Mesendoderm (in vitro differentiated cells): ENCODE results near the gene DSG2.
"Not testable (repeated sequence)": the region's sequence is repeated elsewhere in the genome, so short reads cannot be mapped to it uniquely, and the experiment has no call there.

Experiments
- DNase-seq: peaks from one replicate; pipeline ENCODE4 v3.0.0; 2013
- H2AK5ac ChIP-seq: 2 replicates; pipeline ENCODE4 v1.6.1; 2013; ENCODE audit warnings: low read length, inconsistent platforms
- H2BK120ac ChIP-seq: 2 replicates; pipeline ENCODE4 v1.6.1; 2013; ENCODE audit warnings: low read depth, mild to moderate bottlenecking, low read length, moderate library complexity, mixed read lengths
- H2BK15ac ChIP-seq: replicated peaks from 2 replicates; pipeline ENCODE4 v1.6.1; 2013; ENCODE audit warnings: low read depth, mild to moderate bottlenecking, moderate library complexity
- H2BK5ac ChIP-seq: 2 replicates; pipeline ENCODE4 v1.6.1; 2013; ENCODE audit warnings: low read length, inconsistent platforms
- H3K18ac ChIP-seq: 2 replicates; pipeline ENCODE4 v1.6.1; 2013; ENCODE audit warnings: mild to moderate bottlenecking, low read length, mixed read lengths
- H3K23ac ChIP-seq: one replicate; pipeline ENCODE4 v1.6.1; 2013; ENCODE audit warnings: low read length
- H3K27ac ChIP-seq: 2 replicates; pipeline ENCODE4 v1.5.1; 2013; ENCODE audit warnings: low read depth, mild to moderate bottlenecking, inconsistent platforms, low read length, moderate library complexity
- H3K27me3 ChIP-seq: 2 replicates; pipeline ENCODE4 v1.6.1; 2013; ENCODE audit warnings: low read length, control low read depth, mild to moderate bottlenecking, inconsistent platforms; ENCODE audit not compliant: insufficient read depth, poor library complexity
- H3K36me3 ChIP-seq: 2 replicates; pipeline ENCODE4 v1.6.1; 2013; ENCODE audit warnings: low read length, inconsistent platforms; ENCODE audit not compliant: control insufficient read depth, insufficient read depth
- H3K4ac ChIP-seq: one replicate; pipeline ENCODE4 v1.6.1; 2013; ENCODE audit warnings: low read depth, mild to moderate bottlenecking, low read length, moderate library complexity
- H3K4me1 ChIP-seq: 2 replicates; pipeline ENCODE4 v1.6.1; 2013; ENCODE audit warnings: low read depth, low read length, inconsistent platforms; ENCODE audit not compliant: control insufficient read depth
- H3K4me2 ChIP-seq: 2 replicates; pipeline ENCODE4 v1.6.1; 2013; ENCODE audit warnings: low read length
- H3K4me3 ChIP-seq: 2 replicates; pipeline ENCODE4 v1.5.1; 2013; ENCODE audit warnings: mild to moderate bottlenecking, low read length
- H3K56ac ChIP-seq: one replicate; pipeline ENCODE4 v1.6.1; 2013; ENCODE audit warnings: low read length
- H3K79me1 ChIP-seq: 2 replicates; pipeline ENCODE4 v1.6.1; 2013; ENCODE audit warnings: low read length, inconsistent platforms
- H3K79me2 ChIP-seq: 2 replicates; pipeline ENCODE4 v1.6.1; 2013; ENCODE audit warnings: mild to moderate bottlenecking, low read length; ENCODE audit not compliant: control insufficient read depth, insufficient read depth
- H3K9ac ChIP-seq: 2 replicates; pipeline ENCODE4 v1.6.1; 2013; ENCODE audit warnings: low read length, inconsistent platforms
- H4K5ac ChIP-seq: one replicate; pipeline ENCODE4 v1.6.1; 2013; ENCODE audit warnings: low read length
- H4K8ac ChIP-seq: one replicate; pipeline ENCODE4 v1.6.1; 2013; ENCODE audit warnings: low read depth, mild to moderate bottlenecking, control low read depth, low read length, moderate library complexity
- WGBS: extraction: QIAGEN DNeasy Blood & Tissue Kit; methylation state at CpG from one replicate; pipeline ENCODE4 v1.1.7; 2013; ENCODE audit warnings: low lambda C conversion rate, missing lambda C conversion rate; ENCODE audit not compliant: insufficient coverage; ENCODE audit errors: extremely low coverage; 5-methylcytosine and 5-hydroxymethylcytosine counted together

DSG2 gene

DNA sequence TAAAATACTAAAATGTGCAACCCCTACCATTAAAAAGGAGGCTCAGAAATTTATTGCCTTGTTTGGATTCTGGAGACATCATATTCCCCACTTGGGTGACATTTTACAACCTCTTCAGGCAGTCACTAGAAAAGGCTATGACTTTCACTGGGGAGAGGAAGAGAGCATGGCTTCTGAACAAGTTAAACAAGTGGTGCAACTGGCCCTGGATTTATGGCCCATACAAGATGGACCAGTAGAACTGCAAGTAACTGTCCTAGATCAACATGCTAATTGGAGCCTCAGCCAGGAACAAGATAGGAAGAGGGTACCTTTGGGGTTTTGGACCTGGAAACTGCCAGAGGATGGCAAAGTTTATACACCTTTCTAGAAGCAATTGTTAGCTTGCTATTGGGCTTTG lies 4.0 kb upstream of the DSG2 start:
- H2BK5ac ChIP-seq, result no peak overlapping the region
- H2AK5ac ChIP-seq, result no peak overlapping the region
- no peak overlapping the region for H2BK120ac ChIP-seq
- DNase-seq, result no peak
- H3K36me3 ChIP-seq, result no peaks in the 10 kb centered on the region
- no peak overlapping the region for H3K18ac ChIP-seq
- H3K4me3 ChIP-seq, result no peak overlapping the region
- H2BK15ac ChIP-seq, result no peak overlapping the region
- no peak overlapping the region for H3K4me2 ChIP-seq
- H3K4me1 ChIP-seq, result no peaks in the 10 kb centered on the region
- H3K56ac ChIP-seq, result no peak overlapping the region
- peaks cover 2% of the 10 kb centered on the region for H3K79me2 ChIP-seq
- no peaks in the 10 kb centered on the region for H3K79me1 ChIP-seq
- no peaks in the 10 kb centered on the region for H3K27me3 ChIP-seq
- H3K27ac ChIP-seq, result no peak overlapping the region
- H4K5ac ChIP-seq, result no peak overlapping the region
- no peak overlapping the region for H4K8ac ChIP-seq
- H3K4ac ChIP-seq, result no peak overlapping the region
- no peak overlapping the region for H3K23ac ChIP-seq
- H3K9ac ChIP-seq, result no peak overlapping the region

DNA sequence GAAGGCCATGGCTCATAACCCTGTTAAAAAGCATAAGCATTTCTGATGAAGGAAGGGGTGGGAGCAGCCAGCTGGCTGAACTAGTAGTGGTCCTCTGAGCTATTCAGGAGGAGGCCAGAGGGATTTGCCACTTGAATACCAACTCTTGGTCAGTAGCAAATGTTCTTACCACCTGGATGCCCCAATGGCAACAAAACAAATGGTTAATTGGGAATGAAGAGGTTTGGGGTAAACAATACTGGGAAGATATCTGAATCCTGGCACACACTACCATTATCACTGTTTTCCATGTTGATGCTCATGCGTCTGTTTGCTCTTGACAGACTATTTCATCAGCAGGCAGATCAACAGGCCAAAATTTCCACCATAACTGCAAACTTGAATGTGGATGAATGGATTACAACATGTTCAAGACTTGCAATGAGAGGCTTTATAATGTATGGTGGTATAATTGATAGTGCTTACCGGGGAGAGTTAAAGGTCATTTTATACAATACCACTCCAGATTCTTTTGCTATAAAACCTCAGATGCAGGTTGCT lies 3.2 kb upstream of the DSG2 start:
- DNase-seq, H4K5ac ChIP-seq, H2BK15ac ChIP-seq, H3K36me3 ChIP-seq, H3K27me3 ChIP-seq, H2BK120ac ChIP-seq, H3K4me1 ChIP-seq, H3K4me3 ChIP-seq, H2BK5ac ChIP-seq, H3K18ac ChIP-seq, H3K27ac ChIP-seq, H3K9ac ChIP-seq, H4K8ac ChIP-seq, H3K4me2 ChIP-seq, H3K79me1 ChIP-seq, H3K56ac ChIP-seq, H3K23ac ChIP-seq, H2AK5ac ChIP-seq, H3K4ac ChIP-seq: not testable (repeated sequence)
- H3K79me2 ChIP-seq, result peaks cover 11% of the 10 kb centered on the region
- WGBS, result no CpG with 5 or more reads among the region's 2 CpGs

DNA sequence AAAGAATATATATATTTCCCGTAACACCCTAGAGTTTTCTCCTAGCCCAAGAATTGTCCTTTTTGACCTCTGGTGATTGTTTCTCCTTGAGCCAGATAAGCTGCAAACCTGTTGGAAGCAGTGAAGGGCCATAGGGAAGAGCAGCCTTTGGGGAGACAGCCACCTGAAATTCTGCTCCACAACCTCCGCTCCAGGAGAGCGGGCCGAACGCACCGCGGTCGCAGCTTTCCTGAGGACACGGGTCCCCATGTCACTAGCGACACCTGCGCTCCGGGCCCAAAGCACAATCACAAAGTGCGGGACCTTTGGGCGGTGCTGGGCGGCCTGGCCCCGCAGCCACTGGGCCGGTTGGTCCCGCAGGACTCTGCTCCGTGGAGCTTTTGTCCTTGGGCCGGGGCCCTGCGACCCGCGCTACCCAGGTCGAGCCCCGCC lies 557 bp upstream of the DSG2 start:
- no peak for DNase-seq
- Histone ChIP-seq H3K79me2 (peaks cover 26% of the 10 kb centered on the region), H2BK15ac (no peak overlapping the region)

GRCh38 chr18:31498574-31499524 lies 872 bp downstream of the DSG2 start:
- no peak overlapping the region for H4K5ac ChIP-seq
- no peaks in the 10 kb centered on the region for H3K27me3 ChIP-seq

More for the DNA sequence above, 557 bp upstream of the DSG2 start:
- no peak overlapping the region for H2BK120ac ChIP-seq
- peaks cover 11% of the 10 kb centered on the region for H3K79me1 ChIP-seq
- H4K8ac ChIP-seq, result no peak overlapping the region
- H3K9ac ChIP-seq, result peak overlapping the region; percentile 97
- no peak overlapping the region for H3K23ac ChIP-seq
- no peaks in the 10 kb centered on the region for H3K27me3 ChIP-seq
- H3K56ac ChIP-seq, result peak overlapping the region; percentile 99
- H3K4me3 ChIP-seq, result no peak overlapping the region
- no peak overlapping the region for H4K5ac ChIP-seq
- H3K27ac ChIP-seq, result no peak overlapping the region
- WGBS, result no CpG with 5 or more reads among the region's 25 CpGs
- H3K36me3 ChIP-seq, result no peaks in the 10 kb centered on the region
- peak overlapping the region; percentile 4 for H3K18ac ChIP-seq
- H3K4ac ChIP-seq, result no peak overlapping the region
- peaks cover 9% of the 10 kb centered on the region for H3K4me1 ChIP-seq
- H2AK5ac ChIP-seq, result no peak overlapping the region
- peak overlapping the region; percentile 7 for H3K4me2 ChIP-seq
- no peak overlapping the region for H2BK5ac ChIP-seq

GRCh38 chr18:31500051-31500688 lies 2.2 kb downstream of the DSG2 start:
- H4K8ac ChIP-seq, result no peak overlapping the region

More at GRCh38 chr18:31498574-31499524, 872 bp downstream of the DSG2 start:
- H2AK5ac ChIP-seq, result no peak overlapping the region
- H3K4ac ChIP-seq, result peak overlapping the region; percentile 61
- H3K36me3 ChIP-seq, result no peaks in the 10 kb centered on the region
- peak overlapping the region; percentile 66 for H3K27ac ChIP-seq
- H3K4me3 ChIP-seq, result peak overlapping the region; percentile 93
- peaks cover 9% of the 10 kb centered on the region for H3K4me1 ChIP-seq
- H2BK5ac ChIP-seq, result peak overlapping the region; percentile 93
- no peak overlapping the region for H2BK15ac ChIP-seq
- H3K18ac ChIP-seq, result peak overlapping the region; percentile 64
- H4K8ac ChIP-seq, result peak overlapping the region; percentile 99
- H3K23ac ChIP-seq, result peak overlapping the region; percentile 96
- no peak for DNase-seq
- H3K79me1 ChIP-seq, result peaks cover 15% of the 10 kb centered on the region
- WGBS, result no CpG with 5 or more reads among the region's 22 CpGs
- peaks cover 36% of the 10 kb centered on the region for H3K79me2 ChIP-seq
- H3K4me2 ChIP-seq, result peak overlapping the region; percentile 90
- peak overlapping the region; percentile 17 for H2BK120ac ChIP-seq
- H3K56ac ChIP-seq, result peak overlapping the region; percentile 99
- peak overlapping the region; percentile 97 for H3K9ac ChIP-seq

More at GRCh38 chr18:31500051-31500688, 2.2 kb downstream of the DSG2 start:
- no CpG with 5 or more reads among the region's 6 CpGs for WGBS
- H3K9ac ChIP-seq, result peak overlapping the region; percentile 54
- no peak for DNase-seq
- H3K4me1 ChIP-seq, result peaks cover 9% of the 10 kb centered on the region
- H2BK120ac ChIP-seq, result no peak overlapping the region
- peaks cover 23% of the 10 kb centered on the region for H3K79me1 ChIP-seq
- H3K56ac ChIP-seq, result peak overlapping the region; percentile 65
- H3K27ac ChIP-seq, result no peak overlapping the region
- H3K36me3 ChIP-seq, result no peaks in the 10 kb centered on the region
- peak overlapping the region; percentile 53 for H3K4me2 ChIP-seq
- H2BK5ac ChIP-seq, result no peak overlapping the region
- no peak overlapping the region for H2AK5ac ChIP-seq
- no peak overlapping the region for H3K4me3 ChIP-seq
- H3K27me3 ChIP-seq, result no peaks in the 10 kb centered on the region
- H3K18ac ChIP-seq, result no peak overlapping the region
- H3K4ac ChIP-seq, result no peak overlapping the region
- H3K23ac ChIP-seq, result no peak overlapping the region
- no peak overlapping the region for H4K5ac ChIP-seq
- peaks cover 50% of the 10 kb centered on the region for H3K79me2 ChIP-seq
- H2BK15ac ChIP-seq, result no peak overlapping the region
